Measurements from ENCODE around the gene COCH.

The COCH gene

GRCh38 chr14:30840086-30840779 is 34.1 kb upstream of the COCH start:
- no peaks in the 10 kb centered on the region for H3K79me1 ChIP-seq (ENCODE audit: low read length)
- H3K27me3 ChIP-seq (ENCODE audit: insufficient read depth, low read length, poor library complexity) = no peaks in the 10 kb centered on the region
- H3K56ac ChIP-seq (ENCODE audit: low read length) = no peak overlapping the region
- no peak overlapping the region for H2AK5ac ChIP-seq (ENCODE audit: low read length)
- H3K4me3 ChIP-seq (ENCODE audit: low read length) = no peak overlapping the region
- H3K18ac ChIP-seq (ENCODE audit: low read length) = no peak overlapping the region
- WGBS (ENCODE audit: extremely low coverage, insufficient coverage, low lambda C conversion rate) = no CpG with 5 or more reads among the region's 10 CpGs
- H4K5ac ChIP-seq (ENCODE audit: low read length) = no peak overlapping the region
- H3K27ac ChIP-seq (ENCODE audit: low read depth, low read length) = no peak overlapping the region
- H3K36me3 ChIP-seq (ENCODE audit: control insufficient read depth, insufficient read depth, low read length) = no peaks in the 10 kb centered on the region
- no peak for DNase-seq
- no peak overlapping the region for H2BK120ac ChIP-seq (ENCODE audit: low read depth, low read length)
- H3K23ac ChIP-seq (ENCODE audit: low read length) = no peak overlapping the region
- no peaks in the 10 kb centered on the region for H3K4me1 ChIP-seq (ENCODE audit: control insufficient read depth, low read depth, low read length)
- H4K8ac ChIP-seq (ENCODE audit: low read depth, low read length) = no peak overlapping the region
- H2BK15ac ChIP-seq (replicated peaks; ENCODE audit: low read depth) = no peak overlapping the region
- H3K9ac ChIP-seq (ENCODE audit: low read length) = no peak overlapping the region
- H2BK5ac ChIP-seq (ENCODE audit: low read length) = no peak overlapping the region
- H3K4ac ChIP-seq (ENCODE audit: low read depth, low read length) = no peak overlapping the region
- H3K4me2 ChIP-seq (ENCODE audit: low read length) = no peak overlapping the region
- H3K79me2 ChIP-seq (ENCODE audit: control insufficient read depth, insufficient read depth, low read length) = no peaks in the 10 kb centered on the region

- no peaks in the 10 kb centered on the region for H3K4me1 ChIP-seq (ENCODE audit: control insufficient read depth, low read depth, low read length)
- no peaks in the 10 kb centered on the region for H3K79me1 ChIP-seq (ENCODE audit: low read length)
- H4K8ac ChIP-seq (ENCODE audit: low read depth, low read length) = no peak overlapping the region
- H2BK15ac ChIP-seq (replicated peaks; ENCODE audit: low read depth) = no peak overlapping the region
- no peak overlapping the region for H3K18ac ChIP-seq (ENCODE audit: low read length)
- no peak overlapping the region for H4K5ac ChIP-seq (ENCODE audit: low read length)
- H3K4me2 ChIP-seq (ENCODE audit: low read length) = no peak overlapping the region
- no peak overlapping the region for H3K9ac ChIP-seq (ENCODE audit: low read length)
- no peak overlapping the region for H3K4me3 ChIP-seq (ENCODE audit: low read length)
- no peak overlapping the region for H3K27ac ChIP-seq (ENCODE audit: low read depth, low read length)
- no peak overlapping the region for H2BK120ac ChIP-seq (ENCODE audit: low read depth, low read length)
- H3K56ac ChIP-seq (ENCODE audit: low read length) = no peak overlapping the region
- H3K4ac ChIP-seq (ENCODE audit: low read depth, low read length) = no peak overlapping the region
- H3K36me3 ChIP-seq (ENCODE audit: control insufficient read depth, insufficient read depth, low read length) = no peaks in the 10 kb centered on the region
- H2AK5ac ChIP-seq (ENCODE audit: low read length) = no peak overlapping the region
- H3K23ac ChIP-seq (ENCODE audit: low read length) = no peak overlapping the region
- no peak overlapping the region for H2BK5ac ChIP-seq (ENCODE audit: low read length)
- no peak for DNase-seq
- no peaks in the 10 kb centered on the region for H3K27me3 ChIP-seq (ENCODE audit: insufficient read depth, low read length, poor library complexity)
- H3K79me2 ChIP-seq (ENCODE audit: control insufficient read depth, insufficient read depth, low read length) = no peaks in the 10 kb centered on the region
Observed at GRCh38 chr14:30842431-30842830, 31.9 kb upstream of the COCH start.

GRCh38 chr14:30848449-30849240 is 25.7 kb upstream of the COCH start:
- no peak overlapping the region for H3K4me2 ChIP-seq (ENCODE audit: low read length)
- no CpG with 5 or more reads among the region's 4 CpGs for WGBS (ENCODE audit: extremely low coverage, insufficient coverage, low lambda C conversion rate)

GRCh38 chr14:30849354-30849753 is 25.0 kb upstream of the COCH start:
- Histone ChIP-seq H3K9ac (ENCODE audit: low read length) (no peak overlapping the region), H2BK5ac (ENCODE audit: low read length) (no peak overlapping the region), H3K36me3 (ENCODE audit: control insufficient read depth, insufficient read depth, low read length) (no peaks in the 10 kb centered on the region), H3K23ac (ENCODE audit: low read length) (no peak overlapping the region), H2BK15ac (replicated peaks; ENCODE audit: low read depth) (no peak overlapping the region), H3K79me1 (ENCODE audit: low read length) (no peaks in the 10 kb centered on the region), H3K79me2 (ENCODE audit: control insufficient read depth, insufficient read depth, low read length) (no peaks in the 10 kb centered on the region), H2AK5ac (ENCODE audit: low read length) (no peak overlapping the region), H2BK120ac (ENCODE audit: low read depth, low read length) (no peak overlapping the region), H3K4me3 (ENCODE audit: low read length) (no peak overlapping the region), H3K27ac (ENCODE audit: low read depth, low read length) (no peak overlapping the region), H3K4me2 (ENCODE audit: low read length) (no peak overlapping the region), H4K5ac (ENCODE audit: low read length) (no peak overlapping the region), H3K4me1 (ENCODE audit: control insufficient read depth, low read depth, low read length) (no peaks in the 10 kb centered on the region), H4K8ac (ENCODE audit: low read depth, low read length) (no peak overlapping the region), H3K18ac (ENCODE audit: low read length) (no peak overlapping the region), H3K56ac (ENCODE audit: low read length) (no peak overlapping the region), H3K4ac (ENCODE audit: low read depth, low read length) (no peak overlapping the region), H3K27me3 (ENCODE audit: insufficient read depth, low read length, poor library complexity) (no peaks in the 10 kb centered on the region)
- no peak for DNase-seq
- no CpG with 5 or more reads among the region's 1 CpG for WGBS (ENCODE audit: extremely low coverage, insufficient coverage, low lambda C conversion rate)

More at GRCh38 chr14:30848449-30849240, 25.7 kb upstream of the COCH start:
- no peaks in the 10 kb centered on the region for H3K27me3 ChIP-seq (ENCODE audit: insufficient read depth, low read length, poor library complexity)
- H3K36me3 ChIP-seq (ENCODE audit: control insufficient read depth, insufficient read depth, low read length) = no peaks in the 10 kb centered on the region
- H4K5ac ChIP-seq (ENCODE audit: low read length) = no peak overlapping the region
- no peaks in the 10 kb centered on the region for H3K4me1 ChIP-seq (ENCODE audit: control insufficient read depth, low read depth, low read length)
- H2AK5ac ChIP-seq (ENCODE audit: low read length) = no peak overlapping the region
- H3K79me1 ChIP-seq (ENCODE audit: low read length) = no peaks in the 10 kb centered on the region
- no peak for DNase-seq
- H3K18ac ChIP-seq (ENCODE audit: low read length) = no peak overlapping the region
- no peak overlapping the region for H3K56ac ChIP-seq (ENCODE audit: low read length)
- no peak overlapping the region for H4K8ac ChIP-seq (ENCODE audit: low read depth, low read length)
- no peak overlapping the region for H3K4ac ChIP-seq (ENCODE audit: low read depth, low read length)
- H2BK5ac ChIP-seq (ENCODE audit: low read length) = no peak overlapping the region
- H2BK15ac ChIP-seq (replicated peaks; ENCODE audit: low read depth) = no peak overlapping the region
- H3K4me3 ChIP-seq (ENCODE audit: low read length) = no peak overlapping the region
- H3K23ac ChIP-seq (ENCODE audit: low read length) = no peak overlapping the region
- no peak overlapping the region for H3K9ac ChIP-seq (ENCODE audit: low read length)
- H2BK120ac ChIP-seq (ENCODE audit: low read depth, low read length) = no peak overlapping the region
- H3K27ac ChIP-seq (ENCODE audit: low read depth, low read length) = no peak overlapping the region
- no peaks in the 10 kb centered on the region for H3K79me2 ChIP-seq (ENCODE audit: control insufficient read depth, insufficient read depth, low read length)

GRCh38 chr14:30849983-30850382 is 24.4 kb upstream of the COCH start:
- Histone ChIP-seq H3K27ac (ENCODE audit: low read depth, low read length) (no peak overlapping the region), H3K79me2 (ENCODE audit: control insufficient read depth, insufficient read depth, low read length) (no peaks in the 10 kb centered on the region), H3K79me1 (ENCODE audit: low read length) (no peaks in the 10 kb centered on the region), H4K8ac (ENCODE audit: low read depth, low read length) (no peak overlapping the region), H2BK15ac (replicated peaks; ENCODE audit: low read depth) (no peak overlapping the region), H3K4me1 (ENCODE audit: control insufficient read depth, low read depth, low read length) (no peaks in the 10 kb centered on the region), H3K9ac (ENCODE audit: low read length) (no peak overlapping the region), H3K4me2 (ENCODE audit: low read length) (no peak overlapping the region), H2AK5ac (ENCODE audit: low read length) (no peak overlapping the region), H3K18ac (ENCODE audit: low read length) (no peak overlapping the region), H3K36me3 (ENCODE audit: control insufficient read depth, insufficient read depth, low read length) (no peaks in the 10 kb centered on the region), H3K27me3 (ENCODE audit: insufficient read depth, low read length, poor library complexity) (no peaks in the 10 kb centered on the region), H3K23ac (ENCODE audit: low read length) (no peak overlapping the region), H3K56ac (ENCODE audit: low read length) (no peak overlapping the region), H4K5ac (ENCODE audit: low read length) (no peak overlapping the region), H2BK5ac (ENCODE audit: low read length) (no peak overlapping the region), H2BK120ac (ENCODE audit: low read depth, low read length) (no peak overlapping the region), H3K4ac (ENCODE audit: low read depth, low read length) (no peak overlapping the region), H3K4me3 (ENCODE audit: low read length) (no peak overlapping the region)
- no peak for DNase-seq
- whole genome bisulfite sequencing (ENCODE audit: extremely low coverage, insufficient coverage, low lambda C conversion rate) = no CpG with 5 or more reads among the region's 1 CpG

GRCh38 chr14:30853946-30854345 is 20.4 kb upstream of the COCH start:
- H3K23ac ChIP-seq (ENCODE audit: low read length) = no peak overlapping the region
- no peak overlapping the region for H3K27ac ChIP-seq (ENCODE audit: low read depth, low read length)

More at GRCh38 chr14:30853946-30854345, 20.4 kb upstream of the COCH start:
- no peaks in the 10 kb centered on the region for H3K79me1 ChIP-seq (ENCODE audit: low read length)
- H4K8ac ChIP-seq (ENCODE audit: low read depth, low read length) = no peak overlapping the region
- no peak overlapping the region for H2BK120ac ChIP-seq (ENCODE audit: low read depth, low read length)
- H2BK5ac ChIP-seq (ENCODE audit: low read length) = no peak overlapping the region
- no peak overlapping the region for H3K56ac ChIP-seq (ENCODE audit: low read length)
- no peak overlapping the region for H2AK5ac ChIP-seq (ENCODE audit: low read length)
- DNase-seq = no peak
- no peaks in the 10 kb centered on the region for H3K79me2 ChIP-seq (ENCODE audit: control insufficient read depth, insufficient read depth, low read length)
- no peak overlapping the region for H3K4me3 ChIP-seq (ENCODE audit: low read length)
- no peak overlapping the region for H3K18ac ChIP-seq (ENCODE audit: low read length)
- H3K4me2 ChIP-seq (ENCODE audit: low read length) = no peak overlapping the region
- no peaks in the 10 kb centered on the region for H3K27me3 ChIP-seq (ENCODE audit: insufficient read depth, low read length, poor library complexity)
- H3K36me3 ChIP-seq (ENCODE audit: control insufficient read depth, insufficient read depth, low read length) = no peaks in the 10 kb centered on the region
- H3K4ac ChIP-seq (ENCODE audit: low read depth, low read length) = no peak overlapping the region
- no peak overlapping the region for H4K5ac ChIP-seq (ENCODE audit: low read length)
- H2BK15ac ChIP-seq (replicated peaks; ENCODE audit: low read depth) = no peak overlapping the region
- no peak overlapping the region for H3K9ac ChIP-seq (ENCODE audit: low read length)
- no peaks in the 10 kb centered on the region for H3K4me1 ChIP-seq (ENCODE audit: control insufficient read depth, low read depth, low read length)

Measured in mesendoderm (in vitro differentiated cells).